NCI-H82 (cell line): ENCODE data around the gene NIPAL3.
A peak's percentile ranks its signal among the peaks of the same experiment; 100 is the strongest.
"Not testable (repeated sequence)": the region's sequence is repeated elsewhere in the genome, so short reads cannot be mapped to it uniquely, and the experiment has no call there.

Experiments
- DNase-seq: peaks from one replicate; lab custom pipeline; 2025; lab: John Stamatoyannopoulos, UW

NIPAL3 gene

DNA sequence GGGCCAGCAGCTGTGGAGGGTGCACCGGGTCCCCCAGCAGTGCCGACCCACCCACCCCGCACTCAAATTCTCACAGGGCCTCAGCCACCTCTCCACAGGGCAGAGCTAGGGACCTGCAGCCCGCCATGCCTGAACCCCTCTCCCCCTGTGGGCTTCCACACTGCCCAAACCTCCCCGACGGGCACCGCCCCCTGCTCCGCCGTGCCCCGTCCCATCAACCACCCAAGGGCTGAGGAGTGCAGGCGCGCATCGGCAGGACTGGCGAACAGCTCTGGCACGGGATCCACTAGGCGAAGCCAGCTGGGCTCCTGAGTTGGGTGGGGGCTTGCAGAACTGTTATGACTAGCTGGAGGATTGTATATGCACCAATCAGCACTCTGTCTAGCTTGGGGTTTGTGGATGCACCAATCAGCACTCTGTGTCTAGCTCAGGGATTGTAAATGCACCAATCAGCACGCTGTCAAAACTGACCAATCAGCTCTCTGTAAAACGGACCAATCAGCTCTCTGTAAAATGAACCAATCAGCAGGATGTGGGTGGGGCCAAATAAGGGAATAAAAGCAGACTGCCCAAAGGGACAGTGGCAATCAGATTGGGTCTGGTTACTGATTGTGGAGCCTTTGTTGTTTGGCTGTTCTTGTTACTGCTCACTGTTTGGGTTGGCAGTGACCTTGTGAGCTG is 74.6 kb downstream of the NIPAL3 start:
- DNase-seq, result no peak

DNA sequence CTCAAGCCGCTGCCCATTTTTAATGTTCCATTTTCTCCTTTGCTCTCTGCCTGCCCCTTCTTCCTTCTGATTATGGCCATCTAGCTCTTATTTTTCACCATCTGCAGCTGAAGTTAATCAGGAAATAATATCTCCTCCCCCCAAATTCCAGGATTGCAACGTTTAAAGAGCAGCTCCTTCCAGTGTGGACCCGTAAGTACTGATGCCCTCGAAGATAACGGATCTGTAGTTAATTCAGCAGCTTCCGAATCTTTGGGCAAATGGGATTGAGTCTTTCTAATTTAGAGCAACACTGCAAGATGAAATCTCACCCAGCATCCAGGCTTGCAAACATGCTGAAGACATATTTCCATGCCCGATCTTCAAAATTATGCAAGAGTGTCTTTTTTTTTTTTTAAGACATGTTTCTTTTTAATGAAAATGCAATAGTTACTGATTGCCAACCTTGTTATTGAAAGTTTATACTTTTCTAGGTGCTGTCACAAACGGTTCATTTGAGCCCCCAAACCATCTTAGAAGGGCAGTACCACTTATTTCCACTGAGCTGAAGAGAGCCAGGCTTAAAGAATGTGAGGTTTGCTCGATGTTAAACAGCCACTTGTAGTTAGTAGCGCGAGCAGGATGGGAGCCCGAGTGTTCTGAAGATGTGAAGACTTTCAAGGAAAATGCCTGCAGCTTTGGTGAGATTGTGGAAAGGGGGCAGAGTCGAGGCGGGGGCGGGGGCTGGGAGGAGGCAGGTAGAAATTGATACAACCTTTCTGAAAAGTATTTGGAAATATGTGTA is 76.2 kb downstream of the NIPAL3 start:
- DNase-seq, result no peak

DNA sequence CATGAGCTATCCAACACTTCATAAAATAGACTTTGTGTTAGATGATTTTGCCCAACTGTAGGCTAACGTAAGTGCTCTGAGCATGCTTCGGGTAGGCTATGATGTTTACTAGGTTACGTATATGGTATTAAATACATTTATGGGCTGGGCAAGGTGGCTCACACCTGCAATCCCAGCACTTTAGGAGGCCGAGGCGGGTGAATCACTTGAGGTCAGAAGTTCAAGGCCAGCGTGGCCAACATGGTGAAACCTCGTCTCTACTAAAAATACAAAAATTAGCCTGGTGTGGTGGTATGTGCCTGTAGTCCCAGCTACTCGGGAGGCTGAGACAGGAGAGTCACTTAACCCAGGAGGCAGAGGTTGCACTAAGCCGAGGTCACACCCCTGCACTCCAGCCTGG is 77.3 kb downstream of the NIPAL3 start:
- DNase-seq, result not testable (repeated sequence)

DNA sequence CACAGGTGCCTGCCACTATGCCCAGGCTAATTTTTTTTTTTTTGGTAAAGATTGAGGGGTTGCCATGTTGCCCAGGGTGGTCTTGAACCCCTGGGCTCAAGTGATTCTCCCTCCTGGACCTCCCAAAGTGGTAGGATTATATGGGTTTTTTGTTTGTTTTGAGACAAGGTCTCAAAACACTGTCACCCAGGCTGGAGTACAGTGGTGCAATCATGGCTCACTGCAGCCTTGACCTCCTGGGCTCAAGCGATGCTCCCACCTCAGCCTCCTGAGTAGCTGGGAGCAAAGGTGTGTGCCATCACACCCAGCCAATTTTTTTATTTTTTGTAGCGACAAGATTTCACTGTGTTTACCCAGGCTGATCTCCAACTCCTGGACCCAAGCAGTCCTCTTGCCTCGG is 78.2 kb downstream of the NIPAL3 start:
- DNase-seq, result no peak

- DNase-seq, result no peak
These were observed 83.0 kb downstream of the NIPAL3 start for GRCh38 chr1:24498589-24498988.

DNA sequence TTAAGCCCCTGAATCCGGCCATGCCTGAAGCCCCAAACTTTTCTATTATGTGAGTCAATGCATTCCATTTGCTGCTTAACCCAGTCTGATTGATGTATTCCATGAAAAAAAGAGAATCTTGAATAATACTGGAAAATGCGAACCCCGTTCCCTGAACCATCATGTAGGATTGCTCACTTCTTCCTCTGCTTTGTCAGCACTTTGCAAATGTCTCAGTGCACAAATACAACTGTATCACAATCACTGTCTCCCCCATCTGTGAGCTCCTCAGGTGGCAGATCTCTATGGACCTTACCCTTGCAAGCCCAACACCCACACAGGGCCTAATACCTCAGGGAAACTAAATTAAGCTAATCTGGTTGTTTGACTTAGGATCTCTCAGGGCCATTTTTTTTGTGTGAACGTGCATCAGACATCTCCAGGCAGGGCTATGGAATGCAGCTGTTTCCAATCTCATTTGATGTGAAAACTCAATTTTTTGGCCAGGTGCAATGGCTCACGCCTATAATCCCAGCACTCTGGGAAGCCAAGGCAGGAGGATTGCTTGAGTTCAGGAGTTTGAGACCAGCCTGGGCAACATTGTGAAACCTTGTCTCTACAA is 84.9 kb downstream of the NIPAL3 start:
- DNase-seq, result peak; percentile 40

- peak; percentile 22 for DNase-seq
These were observed 85.9 kb downstream of the NIPAL3 start for GRCh38 chr1:24501371-24502064.

DNA sequence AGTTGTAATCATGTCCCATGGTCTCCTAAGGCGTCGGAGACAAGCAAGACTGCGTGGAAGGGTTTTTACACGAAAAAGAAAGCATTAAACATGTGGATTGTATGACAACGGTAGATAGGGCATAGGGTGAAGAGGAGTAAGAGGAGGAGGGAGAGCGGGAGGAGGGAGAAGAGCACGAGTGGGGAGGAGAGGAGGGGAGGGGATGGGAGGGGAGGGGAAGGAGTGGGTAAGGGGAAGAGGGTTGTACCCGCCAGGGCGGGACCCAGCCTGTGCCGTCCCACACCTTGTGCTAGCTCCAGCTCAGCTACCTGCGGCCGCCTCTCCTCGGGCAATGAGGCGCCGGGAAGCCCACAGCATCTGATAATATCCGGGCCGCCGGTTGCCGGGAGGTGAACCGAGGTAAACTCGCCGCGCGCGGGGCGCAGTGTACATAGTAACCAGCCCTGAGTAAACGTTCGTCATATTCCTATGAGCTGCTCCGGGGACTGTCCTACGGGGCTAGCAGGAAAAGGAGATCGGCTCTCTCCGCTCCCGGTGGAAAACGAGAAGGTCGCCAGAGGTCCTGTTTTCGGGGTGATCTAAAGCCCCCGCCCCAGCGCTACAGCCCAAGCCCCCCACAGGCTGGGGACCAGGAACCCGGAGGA is 86.6 kb downstream of the NIPAL3 start:
- peak; percentile 69 for DNase-seq

GRCh38 chr1:24502709-24503058 is 87.1 kb downstream of the NIPAL3 start, which contains the start of gene RCAN3:
Gene RCAN3 (plus strand): TSS chr1:24502836. CDS start chr1:24514373, 11,537 bp downstream.
- DNase-seq, result peak; percentile 92

DNA sequence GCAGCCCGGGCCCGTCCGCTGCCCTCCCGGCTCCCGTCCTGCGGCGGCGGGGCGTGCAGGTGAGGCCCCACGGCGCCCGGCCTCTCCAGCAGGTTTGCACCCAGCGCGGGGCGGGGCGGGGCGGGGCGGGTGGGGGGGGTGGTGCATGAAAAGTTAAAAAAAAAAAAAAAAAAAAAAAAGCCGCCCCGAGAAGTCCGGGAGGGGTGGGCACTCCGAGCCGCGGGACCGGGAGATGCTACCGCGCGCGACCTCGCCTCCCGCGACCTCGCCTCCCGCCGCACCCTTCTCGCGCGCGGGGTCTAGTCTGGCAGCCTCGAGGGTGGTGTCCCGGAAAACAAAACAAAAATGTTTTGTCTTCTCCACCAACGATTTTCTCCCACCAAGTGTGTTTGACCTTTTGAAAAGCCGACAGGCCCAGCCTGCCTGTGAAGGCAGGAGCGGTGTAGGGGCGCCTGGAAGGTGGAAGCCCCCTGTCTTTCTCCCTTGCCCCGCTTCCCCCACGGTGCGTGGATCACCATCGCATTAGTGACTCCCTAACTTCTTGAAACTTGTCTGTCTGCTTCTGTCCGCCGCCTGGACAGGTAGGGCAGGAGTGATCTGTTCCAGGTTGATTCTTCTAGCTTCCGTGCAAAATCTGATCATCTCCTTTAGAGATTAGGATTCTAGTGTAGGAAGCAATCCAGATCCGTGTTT is 87.6 kb downstream of the NIPAL3 start:
- DNase-seq, result no peak

- no peak for DNase-seq
These were observed 88.4 kb downstream of the NIPAL3 start for GRCh38 chr1:24503870-24504523.

GRCh38 chr1:24504560-24504959 is 89.0 kb downstream of the NIPAL3 start:
- no peak for DNase-seq

GRCh38 chr1:24505816-24506215 is 90.2 kb downstream of the NIPAL3 start:
- no peak for DNase-seq

GRCh38 chr1:24506691-24507381 is 91.2 kb downstream of the NIPAL3 start:
- no peak for DNase-seq

GRCh38 chr1:24507405-24507804 is 91.8 kb downstream of the NIPAL3 start:
- no peak for DNase-seq

DNA sequence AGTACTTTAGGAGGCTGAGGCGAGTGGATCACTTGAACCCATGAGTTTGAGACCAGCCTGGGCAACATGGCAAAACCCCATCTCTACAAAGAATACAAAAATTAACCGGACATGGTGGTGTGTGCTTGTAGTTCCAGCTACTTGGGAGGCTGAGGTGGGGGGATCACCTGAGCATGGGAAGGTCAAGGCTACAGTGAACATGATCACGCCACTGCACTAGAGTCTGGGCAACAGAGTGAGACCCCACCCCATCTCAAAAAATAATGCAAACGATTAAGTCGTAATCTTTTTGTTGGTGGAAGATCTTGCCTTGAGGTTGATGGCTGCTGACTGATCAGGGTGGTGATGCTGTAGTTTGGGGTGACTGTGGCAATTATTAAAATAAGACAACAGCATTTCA is 93.3 kb downstream of the NIPAL3 start:
- DNase-seq, result no peak

- no peak for DNase-seq
These were observed 98.1 kb downstream of the NIPAL3 start for GRCh38 chr1:24513706-24514105.

- no peak for DNase-seq
These were observed 99.3 kb downstream of the NIPAL3 start for GRCh38 chr1:24514946-24515345.

GRCh38 chr1:24515671-24516209 is 100.1 kb downstream of the NIPAL3 start:
- DNase-seq, result not testable (repeated sequence)

DNA sequence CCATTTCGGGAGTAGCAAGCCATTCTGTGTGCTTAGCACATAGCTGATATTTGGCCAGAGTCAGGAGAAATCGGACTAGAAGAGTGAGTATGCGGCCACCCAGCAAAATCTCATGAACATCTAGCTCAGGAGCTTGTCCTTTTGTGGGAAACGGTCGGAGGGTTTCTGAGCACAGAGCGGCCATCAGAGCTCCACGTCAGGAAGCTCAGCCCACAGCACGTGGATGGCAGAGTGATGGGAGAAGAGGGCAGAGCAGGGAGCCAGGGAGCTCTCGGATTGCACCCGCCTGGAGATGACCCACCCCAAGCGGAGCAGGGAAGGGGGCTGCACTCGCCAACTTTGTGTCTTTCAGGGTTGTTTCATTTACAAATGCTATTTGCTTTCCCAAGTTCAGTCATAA is 100.9 kb downstream of the NIPAL3 start:
- DNase-seq, result no peak
